DMS 273 treated with DMSO at 0.1 percent for 48 hours (cell line): ENCODE measurements around the gene MUC12.
"Not testable (repeated sequence)": the region's sequence is repeated elsewhere in the genome, so short reads cannot be mapped to it uniquely, and the experiment has no call there.

Experiments used
- DNase-seq: peaks from one replicate; lab custom pipeline; 2025; lab: John Stamatoyannopoulos, UW

Gene MUC12

DNA sequence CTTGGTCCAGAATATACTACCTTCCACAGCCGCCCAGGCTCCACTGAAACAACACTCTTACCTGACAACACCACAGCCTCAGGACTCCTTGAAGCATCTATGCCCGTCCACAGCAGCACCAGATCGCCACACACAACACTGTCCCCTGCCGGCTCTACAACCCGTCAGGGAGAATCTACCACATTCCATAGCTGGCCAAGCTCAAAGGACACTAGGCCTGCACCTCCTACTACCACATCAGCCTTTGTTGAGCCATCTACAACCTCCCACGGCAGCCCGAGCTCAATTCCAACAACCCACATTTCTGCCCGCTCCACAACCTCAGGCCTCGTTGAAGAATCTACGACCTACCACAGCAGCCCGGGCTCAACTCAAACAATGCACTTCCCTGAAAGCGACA lies 22.9 kb downstream of the MUC12 start:
- DNase-seq: not testable (repeated sequence)

GRCh38 chr7:100994671-100995070 lies 25.3 kb downstream of the MUC12 start:
- not testable (repeated sequence) for DNase-seq

DNA sequence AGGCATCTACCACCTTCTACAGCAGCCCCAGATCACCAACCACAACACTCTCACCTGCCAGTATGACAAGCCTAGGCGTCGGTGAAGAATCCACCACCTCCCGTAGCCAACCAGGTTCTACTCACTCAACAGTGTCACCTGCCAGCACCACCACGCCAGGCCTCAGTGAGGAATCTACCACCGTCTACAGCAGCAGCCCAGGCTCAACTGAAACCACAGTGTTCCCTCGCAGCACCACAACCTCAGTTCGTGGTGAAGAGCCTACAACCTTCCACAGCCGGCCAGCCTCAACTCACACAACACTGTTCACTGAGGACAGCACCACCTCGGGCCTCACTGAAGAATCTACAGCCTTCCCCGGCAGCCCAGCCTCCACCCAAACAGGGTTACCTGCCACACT lies 29.2 kb downstream of the MUC12 start:
- DNase-seq: not testable (repeated sequence)

DNA sequence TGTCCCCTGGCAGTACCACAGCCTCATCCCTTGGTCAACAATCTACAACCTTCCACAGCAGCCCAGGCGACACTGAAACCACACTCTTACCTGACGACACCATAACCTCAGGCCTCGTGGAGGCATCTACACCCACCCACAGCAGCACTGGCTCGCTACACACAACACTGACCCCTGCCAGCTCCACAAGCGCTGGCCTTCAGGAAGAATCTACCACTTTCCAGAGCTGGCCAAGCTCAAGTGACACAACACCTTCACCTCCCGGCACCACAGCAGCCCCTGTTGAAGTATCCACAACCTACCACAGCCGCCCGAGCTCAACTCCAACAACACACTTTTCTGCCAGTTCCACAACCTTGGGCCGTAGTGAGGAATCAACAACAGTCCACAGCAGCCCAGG lies 30.0 kb downstream of the MUC12 start:
- not testable (repeated sequence) for DNase-seq

DNA sequence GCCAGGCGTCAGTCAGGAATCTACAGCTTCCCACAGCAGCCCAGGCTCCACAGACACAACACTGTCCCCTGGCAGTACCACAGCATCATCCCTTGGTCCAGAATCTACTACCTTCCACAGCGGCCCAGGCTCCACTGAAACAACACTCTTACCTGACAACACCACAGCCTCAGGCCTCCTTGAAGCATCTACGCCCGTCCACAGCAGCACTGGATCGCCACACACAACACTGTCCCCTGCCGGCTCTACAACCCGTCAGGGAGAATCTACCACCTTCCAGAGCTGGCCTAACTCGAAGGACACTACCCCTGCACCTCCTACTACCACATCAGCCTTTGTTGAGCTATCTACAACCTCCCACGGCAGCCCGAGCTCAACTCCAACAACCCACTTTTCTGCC lies 30.7 kb downstream of the MUC12 start:
- DNase-seq: not testable (repeated sequence)

GRCh38 chr7:101002333-101002732 lies 33.0 kb downstream of the MUC12 start:
- not testable (repeated sequence) for DNase-seq

GRCh38 chr7:101007361-101007760 lies 38.0 kb downstream of the MUC12 start:
- DNase-seq: not testable (repeated sequence)

DNA sequence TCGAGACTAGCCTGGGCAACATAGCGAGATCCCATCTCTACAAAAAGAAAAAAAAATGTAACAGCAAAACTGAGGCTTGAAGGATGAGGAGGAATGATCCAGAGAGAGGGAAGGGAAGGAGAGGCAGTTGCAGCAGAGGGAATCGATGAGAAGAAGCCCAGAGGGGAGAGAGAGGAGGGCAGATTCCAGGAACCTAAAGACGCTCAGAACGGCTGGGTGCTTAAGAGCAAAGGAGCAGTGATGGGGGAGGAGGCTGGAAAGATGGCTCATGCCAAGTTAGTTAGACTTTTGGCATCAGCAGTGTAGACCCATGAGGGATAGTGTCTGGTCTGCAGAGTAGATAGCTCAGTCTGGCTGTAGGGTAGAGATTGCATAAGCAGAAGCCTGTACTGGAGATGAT lies 40.3 kb downstream of the MUC12 start:
- DNase-seq: no peak

DNA sequence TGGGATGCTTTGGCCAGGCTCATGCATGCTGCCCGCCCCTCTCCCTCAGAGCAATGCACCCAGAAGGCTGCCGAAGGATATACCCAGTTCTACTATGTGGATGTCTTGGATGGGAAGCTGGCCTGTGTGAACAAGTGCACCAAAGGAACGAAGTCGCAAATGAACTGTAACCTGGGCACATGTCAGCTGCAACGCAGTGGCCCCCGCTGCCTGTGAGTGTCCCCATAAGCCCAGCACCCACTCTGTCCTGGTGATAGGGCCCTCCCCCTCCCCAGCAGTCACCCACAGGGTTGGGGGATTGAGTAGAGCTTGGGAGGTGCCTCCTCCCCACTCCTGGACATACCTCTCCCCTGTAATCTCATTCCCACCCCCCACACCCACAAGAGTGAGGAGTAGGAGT lies 43.6 kb downstream of the MUC12 start:
- no peak for DNase-seq

GRCh38 chr7:101015626-101016025 lies 46.3 kb downstream of the MUC12 start:
- no peak for DNase-seq

GRCh38 chr7:101017064-101017777 lies 47.9 kb downstream of the MUC12 start:
- no peak for DNase-seq

- no peak for DNase-seq
Measured at GRCh38 chr7:101018271-101019167, 49.2 kb downstream of the MUC12 start.

DNA sequence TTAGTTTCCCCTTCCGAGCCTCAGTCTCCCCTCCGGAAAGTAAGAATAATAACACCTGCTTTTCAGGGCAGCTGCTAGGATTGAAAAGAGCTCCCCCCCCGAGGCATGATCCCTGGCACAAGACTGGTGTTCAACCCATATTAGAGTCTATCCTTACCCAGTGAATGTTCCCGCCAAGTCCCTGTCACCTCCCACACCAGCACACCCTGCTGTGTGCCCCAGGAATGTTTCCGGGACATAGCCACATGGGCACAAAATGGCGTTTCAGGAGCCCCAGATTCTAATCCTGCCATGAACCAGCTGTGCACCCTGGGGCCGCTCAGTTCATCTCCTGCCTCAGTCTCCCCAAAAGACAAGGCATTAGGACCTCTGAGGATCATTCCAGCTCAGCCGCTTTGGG lies 51.1 kb downstream of the MUC12 start:
- no peak for DNase-seq

DNA sequence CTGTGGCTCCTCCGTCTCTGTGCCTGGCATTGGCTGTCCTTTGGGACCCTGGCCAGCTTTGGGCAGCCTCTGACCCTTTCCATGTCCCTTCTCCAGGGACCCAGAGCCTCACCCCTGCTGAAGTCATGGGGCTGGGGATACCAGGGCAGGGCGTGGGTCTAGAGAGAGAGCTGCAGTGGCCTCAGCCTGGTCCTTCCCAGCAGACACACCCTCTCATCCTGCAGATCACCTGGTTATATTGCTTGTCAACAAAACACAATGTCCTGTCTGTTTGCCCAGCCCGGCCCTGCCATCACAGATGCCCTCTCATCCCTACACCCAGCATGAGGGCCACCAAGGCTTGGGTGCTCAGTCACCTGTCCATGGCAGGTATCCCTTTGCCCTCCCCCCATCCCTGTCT lies 52.3 kb downstream of the MUC12 start:
- DNase-seq: no peak

GRCh38 chr7:101023839-101024238 lies 54.5 kb downstream of the MUC12 start:
- no peak for DNase-seq

DNA sequence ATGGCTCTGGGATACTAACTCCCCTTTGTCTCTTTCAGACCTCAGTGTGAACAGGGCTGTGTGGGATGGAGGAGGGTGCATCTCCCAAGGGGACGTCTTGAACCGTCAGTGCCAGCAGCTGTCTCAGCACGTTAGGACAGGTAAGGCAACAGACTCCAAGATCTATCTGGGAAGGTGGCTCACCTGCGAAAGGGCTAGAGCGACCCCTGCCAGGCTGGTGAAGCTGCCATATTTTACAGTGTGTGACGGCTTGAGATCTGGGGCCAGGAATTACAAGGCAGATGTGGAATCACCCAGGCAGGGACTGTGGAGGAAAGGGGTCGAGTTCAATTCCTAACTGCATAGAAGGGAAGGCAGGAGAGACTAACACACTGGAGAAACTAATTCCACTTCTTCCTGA lies 61.7 kb downstream of the MUC12 start:
- no peak for DNase-seq

- no peak for DNase-seq
Measured at GRCh38 chr7:101035941-101036340, 66.6 kb downstream of the MUC12 start.

DNA sequence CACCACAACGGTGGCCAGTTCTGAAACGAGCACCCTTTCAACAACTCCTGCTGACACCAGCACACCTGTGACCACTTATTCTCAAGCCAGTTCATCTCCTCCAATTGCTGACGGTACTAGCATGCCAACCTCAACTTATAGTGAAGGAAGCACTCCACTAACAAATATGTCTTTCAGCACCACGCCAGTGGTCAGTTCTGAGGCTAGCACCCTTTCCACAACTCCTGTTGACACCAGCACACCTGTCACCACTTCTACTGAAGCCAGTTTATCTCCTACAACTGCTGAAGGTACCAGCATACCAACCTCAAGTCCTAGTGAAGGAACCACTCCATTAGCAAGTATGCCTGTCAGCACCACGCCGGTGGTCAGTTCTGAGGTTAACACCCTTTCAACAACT lies 71.9 kb downstream of the MUC12 start:
- not testable (repeated sequence) for DNase-seq

DNA sequence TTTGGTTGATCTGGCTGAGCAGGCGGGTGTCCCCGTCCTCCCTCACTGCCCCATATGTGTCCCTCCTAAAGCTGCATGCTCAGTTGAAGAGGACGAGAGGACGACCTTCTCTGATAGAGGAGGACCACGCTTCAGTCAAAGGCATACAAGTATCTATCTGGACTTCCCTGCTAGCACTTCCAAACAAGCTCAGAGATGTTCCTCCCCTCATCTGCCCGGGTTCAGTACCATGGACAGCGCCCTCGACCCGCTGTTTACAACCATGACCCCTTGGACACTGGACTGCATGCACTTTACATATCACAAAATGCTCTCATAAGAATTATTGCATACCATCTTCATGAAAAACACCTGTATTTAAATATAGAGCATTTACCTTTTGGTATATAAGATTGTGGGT lies 89.0 kb downstream of the MUC12 start:
- no peak for DNase-seq

DNA sequence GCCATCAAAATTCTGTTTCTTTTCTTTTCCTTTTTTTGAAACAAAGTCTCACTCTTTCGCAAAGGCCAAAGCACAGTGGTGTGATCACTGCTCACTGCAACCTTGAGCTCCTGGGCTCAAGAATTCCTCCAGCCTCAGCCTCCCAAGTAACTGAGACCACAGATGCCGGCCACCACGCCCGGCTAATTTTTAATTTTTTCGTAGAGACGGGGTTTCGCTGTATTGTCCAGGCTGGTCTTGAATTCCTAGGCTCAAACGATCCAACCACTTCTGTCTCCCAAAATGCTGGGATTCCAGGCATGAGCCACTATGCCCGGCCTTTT lies 90.2 kb downstream of the MUC12 start:
- no peak for DNase-seq

DNA sequence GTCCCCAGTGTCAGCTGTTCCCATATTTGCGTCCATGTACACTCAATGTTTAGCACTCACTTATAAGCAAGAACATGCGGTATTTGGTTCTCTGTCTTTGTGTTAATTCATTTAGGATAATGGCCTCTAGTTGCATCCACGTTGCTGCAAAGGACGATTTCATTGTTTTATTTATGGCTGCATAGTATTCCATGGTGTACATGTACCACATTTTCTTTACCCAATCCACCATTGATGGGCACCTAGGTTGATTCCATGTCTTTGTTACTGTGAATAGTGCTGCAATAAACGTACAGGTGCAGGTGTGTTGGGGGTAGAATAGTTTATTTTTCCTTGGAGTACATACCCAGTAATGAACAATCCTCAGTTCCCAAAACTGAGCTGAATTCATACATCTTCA lies 91.6 kb downstream of the MUC12 start:
- DNase-seq: no peak

GRCh38 chr7:101064176-101064550 lies 94.8 kb downstream of the MUC12 start:
- not testable (repeated sequence) for DNase-seq

GRCh38 chr7:101065162-101065561 lies 95.8 kb downstream of the MUC12 start:
- not testable (repeated sequence) for DNase-seq
